Measurements from ENCODE around the gene DCAF11.

DCAF11 gene

GRCh38 chr14:24079491-24080141 lies 35.0 kb upstream of the DCAF11 start:
- no peak for DNase-seq

GRCh38 chr14:24080142-24080530 lies 34.4 kb upstream of the DCAF11 start:
- no peak for DNase-seq

- DNase-seq: no peak
These were observed 33.5 kb upstream of the DCAF11 start for GRCh38 chr14:24080888-24081738.

GRCh38 chr14:24081739-24082211 lies 32.8 kb upstream of the DCAF11 start:
- no peak for DNase-seq

- DNase-seq: no peak
These were observed 32.0 kb upstream of the DCAF11 start for GRCh38 chr14:24082411-24083080.

- no peak for DNase-seq
These were observed 31.1 kb upstream of the DCAF11 start for GRCh38 chr14:24083462-24083861.

GRCh38 chr14:24084440-24084839 lies 30.1 kb upstream of the DCAF11 start:
- DNase-seq: no peak

GRCh38 chr14:24085215-24085614 lies 29.4 kb upstream of the DCAF11 start:
- no peak for DNase-seq

- no peak for DNase-seq
These were observed 28.2 kb upstream of the DCAF11 start for GRCh38 chr14:24086193-24086955.

- DNase-seq: no peak
These were observed 27.6 kb upstream of the DCAF11 start for GRCh38 chr14:24087004-24087403.

GRCh38 chr14:24088095-24088494 lies 26.5 kb upstream of the DCAF11 start:
- no peak for DNase-seq

- no peak for DNase-seq
These were observed 24.7 kb upstream of the DCAF11 start for GRCh38 chr14:24089890-24090289.

- no peak for DNase-seq
These were observed 22.5 kb upstream of the DCAF11 start for GRCh38 chr14:24092110-24092504.

GRCh38 chr14:24092505-24093206 lies 21.9 kb upstream of the DCAF11 start:
- no peak for DNase-seq

- DNase-seq: no peak
These were observed 21.2 kb upstream of the DCAF11 start for GRCh38 chr14:24093207-24093900.

GRCh38 chr14:24093901-24094840 lies 20.4 kb upstream of the DCAF11 start, which contains the start of gene PCK2:
Gene PCK2, plus strand, starts transcription at chr14:24094311. Its CDS starts 95 bp downstream, at chr14:24094406.
- DNase-seq: peak; percentile 89

- DNase-seq: no peak
These were observed 19.7 kb upstream of the DCAF11 start for GRCh38 chr14:24094841-24095270.

GRCh38 chr14:24095271-24096068 lies 19.1 kb upstream of the DCAF11 start:
- DNase-seq: no peak

GRCh38 chr14:24096545-24097181 lies 17.9 kb upstream of the DCAF11 start:
- DNase-seq: no peak
